B cell (primary cell): ENCODE data around the gene PLCD3. TPM values are rescaled to one million over a fixed set of nuclear protein-coding genes. Genes with fewer than 3 reads are reported as not detected.
A peak's percentile ranks its signal among the peaks of the same experiment; 100 is the strongest.

ENCODE experiments used
- ATAC-seq: fragments of 200-7000 bp; cut with Tn5 transposase; one replicate; pipeline ENCODE4 v1.10.0; 2021; ENCODE audit warnings: low read depth, mild to moderate bottlenecking, moderate number of reproducible peaks, moderate library complexity
- CTCF ChIA-PET: fragments of 350-600 bp; sonication (Branson Sonifier 250); formaldehyde crosslinking; loops from one replicate; lab custom pipeline; 2021; ENCODE audit warnings: antibody characterized with exemption, inconsistent platforms; lab: Charles Lee
- POLR2A ChIA-PET: fragments of 350-600 bp; sonication (Branson Sonifier 250); formaldehyde crosslinking; loops from one replicate; lab custom pipeline; 2021; ENCODE audit warnings: antibody characterized with exemption; lab: Charles Lee
- DNase-seq: peaks from one replicate; pipeline ENCODE4 v3.0.0; 2013
- H2AFZ ChIP-seq: 2 replicates; pipeline ENCODE4 v1.6.1; 2012; ENCODE audit warnings: mild to moderate bottlenecking, low read depth, low read length; ENCODE audit not compliant: insufficient read depth, poor library complexity, severe bottlenecking
- H3K27ac ChIP-seq, 2 donors: 1 replicate in 1 of 2; 2 replicates in 1 of 2; pipeline ENCODE4 v1.5.1; 2012 to 2013; ENCODE audit warnings: low read length in 2 of 2, mild to moderate bottlenecking in 2 of 2, moderate library complexity in 1 of 2
- H3K27me3 ChIP-seq, 4 experiments: fragments of 200-600 bp in 1 of 4; sonication (generic) in 1 of 4; replicated peaks in 1 of 4; 1 replicate in 2 of 4; 2 replicates in 2 of 4; pipeline versions ENCODE4 v1.6.1 to v1.7.0; 2013 to 2016; ENCODE audit warnings: low read length in 3 of 4, mild to moderate bottlenecking in 2 of 4, mixed read lengths in 1 of 4, moderate library complexity in 1 of 4; ENCODE audit not compliant: insufficient read depth in 4 of 4, control insufficient read depth in 3 of 4; ENCODE audit errors: control extremely low read depth in 1 of 4
- H3K36me3 ChIP-seq, 2 experiments: replicated peaks in 1 of 2; 1 replicate in 1 of 2; 2 replicates in 1 of 2; pipeline versions ENCODE4 v1.6.1 to v1.7.1; 2013; ENCODE audit warnings: low read length in 1 of 2; ENCODE audit not compliant: insufficient read depth in 2 of 2, control insufficient read depth in 1 of 2; ENCODE audit errors: control extremely low read depth in 1 of 2, extremely low read depth in 1 of 2
- H3K4me1 ChIP-seq, 2 donors: fragments of 200-600 bp in 1 of 2; sonication (generic) in 1 of 2; 1 replicate in 1 of 2; 2 replicates in 1 of 2; pipeline versions ENCODE4 v1.5.1 to v1.6.1; 2013 to 2017; ENCODE audit warnings: low read length in 2 of 2; ENCODE audit not compliant: control insufficient read depth in 2 of 2, insufficient read depth in 2 of 2
- H3K4me2 ChIP-seq: replicated peaks from 2 replicates; pipeline ENCODE3; 2012; ENCODE audit warnings: mild to moderate bottlenecking, low read depth, low read length; ENCODE audit not compliant: poor library complexity, severe bottlenecking
- H3K4me3 ChIP-seq, 5 experiments: fragments of 200-600 bp in 1 of 5; sonication (generic) in 1 of 5; 1 replicate in 3 of 5; 2 replicates in 2 of 5; pipeline versions ENCODE4 v1.5.1 to v1.7.0; 2011 to 2016; ENCODE audit warnings: low read length in 4 of 5, mild to moderate bottlenecking in 4 of 5, low read depth in 2 of 5, control low read depth in 1 of 5, moderate library complexity in 1 of 5; ENCODE audit not compliant: insufficient read depth in 1 of 5; ENCODE audit errors: control extremely low read depth in 1 of 5, extremely low read depth in 1 of 5
- H3K79me2 ChIP-seq: fragments of 200-600 bp; sonication (generic); one replicate; pipeline ENCODE4 v1.6.0; 2016; ENCODE audit warnings: low read length; ENCODE audit not compliant: control insufficient read depth, insufficient read depth
- H3K9ac ChIP-seq: fragments of 200-600 bp; sonication (generic); 2 replicates; pipeline ENCODE4 v1.6.1; 2017; ENCODE audit warnings: mild to moderate bottlenecking, low read length, moderate library complexity
- H3K9me3 ChIP-seq, 3 donors: one replicate each; pipeline versions ENCODE4 v1.6.1 to v1.7.1; 2013; ENCODE audit warnings: low read length in 2 of 3; ENCODE audit not compliant: control insufficient read depth in 2 of 3, insufficient read depth in 1 of 3; ENCODE audit errors: control extremely low read depth in 1 of 3
- H4K20me1 ChIP-seq: 2 replicates; pipeline ENCODE4 v1.6.0; 2012; ENCODE audit warnings: mild to moderate bottlenecking, low read length; ENCODE audit not compliant: insufficient read depth, control insufficient read depth, poor library complexity, severe bottlenecking
- H3K27ac Mint-ChIP-seq: one replicate; pipeline ENCODE4 v1.8.0; 2021; ENCODE audit warnings: mixed read lengths
- H3K27me3 Mint-ChIP-seq: one replicate; pipeline ENCODE4 v1.8.0; 2021; ENCODE audit warnings: mixed read lengths
- H3K4me1 Mint-ChIP-seq: one replicate; pipeline ENCODE4 v1.8.0; 2021; ENCODE audit warnings: mixed read lengths
- H3K4me3 Mint-ChIP-seq: one replicate; pipeline ENCODE4 v1.8.0; 2021; ENCODE audit warnings: mixed read lengths
- H3K9me3 Mint-ChIP-seq: one replicate; pipeline ENCODE4 v1.8.0; 2022; ENCODE audit warnings: mixed read lengths; ENCODE audit not compliant: insufficient read depth
- CTCF ChIP-seq: fragments of 200-600 bp; IDR thresholded peaks from one replicate; pipeline ENCODE4 v1.8.0; 2022; ENCODE audit warnings: antibody characterized with exemption, mild to moderate bottlenecking
- EZH2 ChIP-seq: IDR thresholded peaks from 2 replicates; pipeline ENCODE4 v1.6.1; 2012; ENCODE audit warnings: borderline replicate concordance, low read depth, mild to moderate bottlenecking, moderate library complexity, low read length; ENCODE audit not compliant: insufficient read depth, poor library complexity, severe bottlenecking
- WGBS: methylation state at CpG from one replicate; pipeline ENCODE4 v1.1.5; 2013; ENCODE audit warnings: missing lambda C conversion rate; ENCODE audit not compliant: insufficient coverage; 5-methylcytosine and 5-hydroxymethylcytosine counted together
- intact Hi-C: fragments of 100-400 bp; cut with micrococcal nuclease; formaldehyde crosslinking; loops from one replicate; pipeline ENCODE4 v1.10.0; 2022
- polyA plus RNA-seq: library from polyadenylated mRNA; depleted of rRNA; stranded (reverse); fragments of >200 nt; gene quantifications from 2 replicates; pipeline ENCODE4 v1.2.3, GENCODE V29; 2012
- total RNA-seq, 2 donors: library from RNA; stranded (reverse); fragments of 120-200 nt in 1 of 2; gene quantifications; 1 replicate in 1 of 2; 2 replicates in 1 of 2; pipeline versions ENCODE4 v1.2.3 to v1.2.4, GENCODE V29; 2013 to 2022

PLCD3 gene
- total and polyA plus RNA-seq, 2 donors (not counting 1 experiment from before 2014, with no cell fraction given): 0.54 to 2.2 TPM

- Histone ChIP-seq H3K4me3 (no peak overlapping the region), H3K4me2 (no peak overlapping the region), H3K79me2 (no peaks in the 10 kb centered on the region), H2AFZ (no peak overlapping the region), H3K27me3 (peaks cover 0 to 2% (median 0%) of the 10 kb centered on the region in 4 experiments), H3K36me3 (no peaks in the 10 kb centered on the region), H3K4me1 (peaks cover 7 to 9% of the 10 kb centered on the region in 2 donors), H4K20me1 (no peaks in the 10 kb centered on the region), H3K27ac (no peak overlapping the region), H3K9me3 (no peaks in the 10 kb centered on the region), H3K9ac (no peak overlapping the region)
- ATAC-seq (no peak), DNase-seq (no peak)
- intact Hi-C loops: no loop called here
- no peaks in the 10 kb centered on the region for H3K9me3 Mint-ChIP-seq
- no peak overlapping the region for H3K27ac Mint-ChIP-seq
- no peaks in the 10 kb centered on the region for H3K27me3 Mint-ChIP-seq
- 96% methylated on average over 4 of the region's 7 CpGs for WGBS
- peaks cover 6% of the 10 kb centered on the region for H3K4me1 Mint-ChIP-seq
- ChIA-PET POLR2A (no interaction called here), CTCF (interaction anchor here (1.4 kb wide), 1 partner anchor 20 kb away, joined by 6 read pairs; no protein-coding TSS in a partner anchor)
- TF ChIP-seq EZH2: no peak
- TF ChIP-seq CTCF: no peak
- no peak overlapping the region for H3K4me3 Mint-ChIP-seq
These were observed 45.2 kb upstream of the PLCD3 start for GRCh38 chr17:45177563-45177962.

GRCh38 chr17:45175759-45176115 lies 43.4 kb upstream of the PLCD3 start:
- H3K36me3 ChIP-seq: no peaks in the 10 kb centered on the region
- H3K27ac Mint-ChIP-seq: no peak overlapping the region
- ChIA-PET POLR2A (no interaction called here), CTCF (interaction anchor here (0.7 to 1.2 kb wide), 2 partner anchors 22 to 40 kb away, joined by 4 to 6 read pairs; partner anchors contain the start of gene ACBD4)
- ATAC-seq: no peak
- no peaks in the 10 kb centered on the region for H3K9me3 ChIP-seq
- no peaks in the 10 kb centered on the region for H3K27me3 Mint-ChIP-seq
- H2AFZ ChIP-seq: peak overlapping the region; percentile 16
- H4K20me1 ChIP-seq: no peaks in the 10 kb centered on the region
- no peak for TF ChIP-seq EZH2
- no peak for TF ChIP-seq CTCF
- H3K4me1 Mint-ChIP-seq: peaks cover 12% of the 10 kb centered on the region
- H3K4me2 ChIP-seq: no peak overlapping the region
- H3K27ac ChIP-seq: no peak overlapping the region
- H3K4me1 ChIP-seq: peaks cover 11 to 16% of the 10 kb centered on the region in 2 donors
- no peaks in the 10 kb centered on the region for H3K79me2 ChIP-seq
- H3K4me3 ChIP-seq: no peak overlapping the region
- H3K9me3 Mint-ChIP-seq: no peaks in the 10 kb centered on the region
- H3K9ac ChIP-seq: no peak overlapping the region
- no peak overlapping the region for H3K4me3 Mint-ChIP-seq
- no peak for DNase-seq
- intact Hi-C loops: no loop called here
- WGBS: 80% methylated on average over 1 of the region's 3 CpGs
- H3K27me3 ChIP-seq: no peaks in the 10 kb centered on the region
